Caco-2 (cell line): Measurements from ENCODE around the gene FXYD5. TPM values are rescaled to one million over a fixed set of nuclear protein-coding genes. Genes with fewer than 3 reads are reported as not detected.

ENCODE experiments used
- BruUV-seq: library from RNA; stranded (reverse); fragments of 400-500 nt; replicated peaks from 2 replicates; lab custom pipeline; 2021; lab: Mats Ljungman, UMichigan
- CTCF ChIA-PET: fragments of 300-600 bp; sonication (Branson Sonifier 250); formaldehyde crosslinking; loops from one replicate; lab custom pipeline; 2022; ENCODE audit warnings: antibody characterized with exemption; lab: Charles Lee
- POLR2A ChIA-PET: fragments of 300-600 bp; sonication (Branson Sonifier 250); formaldehyde crosslinking; loops from one replicate; lab custom pipeline; 2022; ENCODE audit warnings: antibody characterized with exemption; lab: Charles Lee
- DNase-seq, 2 experiments: peaks; one replicate each; pipeline versions ENCODE4 v3.0.0 to v3.0.0-alpha.2; 2020 to 2022
- H3K27me3 ChIP-seq: replicated peaks from 2 replicates; pipeline ENCODE4 v1.6.0; 2011; ENCODE audit warnings: low read length; ENCODE audit not compliant: control insufficient read depth, insufficient read depth
- H3K36me3 ChIP-seq: 2 replicates; pipeline ENCODE4 v1.5.1; 2011; ENCODE audit warnings: low read length; ENCODE audit not compliant: control insufficient read depth, insufficient read depth
- H3K4me1 ChIP-seq: fragments of 250-450 bp; sonication (Bioruptor Pico); 2 replicates; pipeline ENCODE4 v1.5.1; 2020; ENCODE audit warnings: mild to moderate bottlenecking
- H3K4me3 ChIP-seq: 2 replicates; pipeline ENCODE4 v1.5.1; 2011; ENCODE audit warnings: low read depth, mild to moderate bottlenecking, control low read depth, low read length
- H3K9me3 ChIP-seq: fragments of 250-450 bp; sonication (Bioruptor Pico); 2 replicates; pipeline ENCODE4 v1.5.1; 2020; ENCODE audit warnings: mild to moderate bottlenecking, moderate library complexity
- H3K27ac Mint-ChIP-seq: one replicate; pipeline ENCODE4 v1.8.0; 2022; ENCODE audit warnings: mixed read lengths; ENCODE audit not compliant: unreplicated experiment
- H3K27me3 Mint-ChIP-seq: one replicate; pipeline ENCODE4 v1.8.0; 2022; ENCODE audit warnings: mixed read lengths; ENCODE audit not compliant: insufficient read depth, unreplicated experiment
- H3K36me3 Mint-ChIP-seq: one replicate; pipeline ENCODE4 v1.8.0; 2022; ENCODE audit warnings: mild to moderate bottlenecking, mixed read lengths; ENCODE audit not compliant: insufficient read depth, unreplicated experiment
- H3K4me1 Mint-ChIP-seq: one replicate; pipeline ENCODE4 v1.8.0; 2022; ENCODE audit warnings: low read depth, mixed read lengths; ENCODE audit not compliant: unreplicated experiment
- H3K4me3 Mint-ChIP-seq: one replicate; pipeline ENCODE4 v1.8.0; 2022; ENCODE audit warnings: mild to moderate bottlenecking, moderate library complexity, mixed read lengths; ENCODE audit not compliant: unreplicated experiment
- H3K9me3 Mint-ChIP-seq: one replicate; pipeline ENCODE4 v1.8.0; 2022; ENCODE audit warnings: mixed read lengths; ENCODE audit not compliant: unreplicated experiment
- intact Hi-C: fragments of 100-400 bp; cut with micrococcal nuclease; formaldehyde crosslinking; loops from one replicate; pipeline ENCODE4 v1.10.0; 2022; ENCODE audit not compliant: unreplicated experiment
- total RNA-seq: library from RNA; stranded (reverse); gene quantifications from 2 replicates; pipeline ENCODE4 v1.2.3, GENCODE V29; 2022
- TF ChIP-seq, protein P1 (sequence below), 2 experiments: fragments of 200-600 bp in 1 of 2; IDR thresholded peaks; 1 replicate in 1 of 2; 2 replicates in 1 of 2; pipeline versions ENCODE4 v1.5.1 to v1.8.0; 2011 to 2022; ENCODE audit warnings: antibody characterized with exemption in 1 of 2, control low read depth in 1 of 2, inconsistent platforms in 1 of 2, low read depth in 1 of 2, low read length in 1 of 2, mild to moderate bottlenecking in 1 of 2, moderate library complexity in 1 of 2; ENCODE audit not compliant: insufficient read depth in 1 of 2, severe bottlenecking in 1 of 2, unreplicated experiment in 1 of 2

The FXYD5 gene
- total RNA-seq, 1 experiment from 2014 or later: 20.4 TPM

DNA sequence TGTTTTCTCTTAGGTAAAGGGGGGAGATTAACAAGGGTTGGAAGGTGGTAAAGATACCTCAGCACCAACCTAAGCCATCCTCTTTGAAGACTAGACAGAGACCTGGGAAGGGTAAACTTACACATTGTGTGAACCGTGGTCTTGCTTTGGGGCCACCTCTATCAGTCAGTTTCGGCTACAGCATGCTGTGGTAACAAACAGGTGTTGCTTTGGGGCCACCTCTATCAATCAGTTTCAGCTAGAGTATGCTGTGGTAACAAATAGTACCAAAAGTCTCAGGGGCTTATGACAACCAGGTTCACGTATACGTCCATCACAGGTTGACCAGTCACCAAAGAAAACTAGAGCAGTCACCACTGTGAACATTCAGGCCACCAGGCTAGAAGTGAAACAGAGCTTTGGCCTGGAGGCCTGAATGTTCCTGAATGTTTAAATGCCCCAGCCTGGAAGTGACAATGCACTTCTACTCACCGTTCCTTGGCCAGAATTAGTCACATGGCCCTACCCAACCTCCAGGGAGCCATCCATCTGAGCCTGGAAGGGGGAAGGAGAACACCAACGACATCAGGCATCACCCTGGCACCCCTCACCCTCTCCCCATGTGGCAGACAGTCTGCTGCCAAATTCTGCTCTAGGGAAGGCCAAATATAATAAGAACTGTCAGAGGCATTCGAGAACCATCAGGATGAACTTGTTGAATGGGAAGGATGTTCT, 7.6 kb upstream of the FXYD5 start:
- Histone ChIP-seq H3K36me3 (no peaks in the 10 kb centered on the region), H3K4me3 (no peak overlapping the region), H3K27me3 (no peaks in the 10 kb centered on the region; the same call in 1 of the 2 replicates), H3K4me1 (0 out of 2 replicates have a peak, but pooled peaks cover 7% of the 10 kb centered on the region), H3K9me3 (no peaks in the 10 kb centered on the region)
- Mint-ChIP-seq H3K4me1 (no peaks in the 10 kb centered on the region), H3K4me3 (no peak overlapping the region), H3K27ac (no peak overlapping the region), H3K27me3 (peaks cover 11% of the 10 kb centered on the region), H3K36me3 (no peaks in the 10 kb centered on the region), H3K9me3 (no peaks in the 10 kb centered on the region)
- TF ChIP-seq, protein P1, sequence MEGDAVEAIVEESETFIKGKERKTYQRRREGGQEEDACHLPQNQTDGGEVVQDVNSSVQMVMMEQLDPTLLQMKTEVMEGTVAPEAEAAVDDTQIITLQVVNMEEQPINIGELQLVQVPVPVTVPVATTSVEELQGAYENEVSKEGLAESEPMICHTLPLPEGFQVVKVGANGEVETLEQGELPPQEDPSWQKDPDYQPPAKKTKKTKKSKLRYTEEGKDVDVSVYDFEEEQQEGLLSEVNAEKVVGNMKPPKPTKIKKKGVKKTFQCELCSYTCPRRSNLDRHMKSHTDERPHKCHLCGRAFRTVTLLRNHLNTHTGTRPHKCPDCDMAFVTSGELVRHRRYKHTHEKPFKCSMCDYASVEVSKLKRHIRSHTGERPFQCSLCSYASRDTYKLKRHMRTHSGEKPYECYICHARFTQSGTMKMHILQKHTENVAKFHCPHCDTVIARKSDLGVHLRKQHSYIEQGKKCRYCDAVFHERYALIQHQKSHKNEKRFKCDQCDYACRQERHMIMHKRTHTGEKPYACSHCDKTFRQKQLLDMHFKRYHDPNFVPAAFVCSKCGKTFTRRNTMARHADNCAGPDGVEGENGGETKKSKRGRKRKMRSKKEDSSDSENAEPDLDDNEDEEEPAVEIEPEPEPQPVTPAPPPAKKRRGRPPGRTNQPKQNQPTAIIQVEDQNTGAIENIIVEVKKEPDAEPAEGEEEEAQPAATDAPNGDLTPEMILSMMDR (IDR thresholded peaks at IDR 0.05; ENCODE audit: insufficient read depth in 1 of 2, low read depth in 1 of 2, low read length in 1 of 2, severe bottlenecking in 1 of 2, unreplicated experiment in 1 of 2): no peak
- ChIA-PET CTCF (interaction anchor here (1.1 kb wide), 1 partner anchor 32 kb away, joined by 3 read pairs; no protein-coding TSS in a partner anchor), POLR2A (no interaction called here)
- no TSS peak for BruUV-seq
- intact Hi-C loops: no loop called here
- DNase-seq: no peak

DNA sequence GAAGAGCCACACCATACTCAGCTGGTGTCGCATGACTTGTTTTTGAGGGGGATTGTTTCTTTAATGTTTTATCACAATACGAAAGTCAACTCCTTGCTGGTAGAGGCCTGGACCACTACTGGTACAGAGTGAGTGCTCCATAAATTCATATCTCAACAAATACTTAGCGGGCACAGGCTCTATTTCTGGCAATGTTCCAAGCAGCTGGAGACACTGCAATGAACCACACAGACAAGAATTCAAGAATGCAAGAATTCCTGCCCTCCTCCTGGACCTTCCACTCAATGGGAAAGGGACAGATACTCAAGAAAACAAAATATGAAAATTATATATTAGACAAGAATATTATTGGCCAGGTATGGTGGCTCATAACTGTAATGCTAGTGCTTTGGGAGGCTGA, 5.1 kb upstream of the FXYD5 start:
- peaks cover 7% of the 10 kb centered on the region for H3K4me1 Mint-ChIP-seq
- intact Hi-C loops: no loop called here

DNA sequence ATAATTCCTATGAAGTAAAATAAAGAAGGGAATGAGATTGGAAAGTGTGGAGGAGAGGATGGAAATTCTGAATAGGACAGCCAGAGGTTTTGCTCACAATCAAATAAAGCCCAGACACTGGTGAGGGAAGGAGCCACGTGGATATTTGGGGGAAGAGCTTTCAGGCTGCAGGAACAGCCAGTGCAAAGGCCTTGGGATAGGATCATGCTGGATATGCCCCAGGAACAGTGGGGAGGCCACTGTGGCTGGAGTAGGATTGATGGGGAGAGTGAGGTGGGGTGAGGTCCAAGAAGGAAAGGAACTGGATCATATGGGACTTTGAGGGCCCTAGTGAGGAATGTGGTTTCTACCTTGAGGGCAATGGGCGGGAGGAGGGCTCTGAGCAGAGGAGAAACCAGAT, 4.1 kb upstream of the FXYD5 start:
- H3K27me3 Mint-ChIP-seq: peaks cover 17% of the 10 kb centered on the region
- Histone ChIP-seq H3K27me3 (no peaks in the 10 kb centered on the region), H3K36me3 (no peaks in the 10 kb centered on the region), H3K9me3 (no peaks in the 10 kb centered on the region), H3K4me3 (no peak overlapping the region), H3K4me1 (peaks cover 10% of the 10 kb centered on the region; the same call in 1 of the 2 replicates)
- ChIA-PET POLR2A (no interaction called here), CTCF (no interaction called here)
- no TSS peak for BruUV-seq
- H3K4me1 Mint-ChIP-seq: peaks cover 13% of the 10 kb centered on the region
- TF ChIP-seq, protein P1 (IDR thresholded peaks at IDR 0.05; ENCODE audit: insufficient read depth in 1 of 2, low read depth in 1 of 2, low read length in 1 of 2, severe bottlenecking in 1 of 2, unreplicated experiment in 1 of 2): no peak
- H3K9me3 Mint-ChIP-seq: no peaks in the 10 kb centered on the region
- no peak overlapping the region for H3K27ac Mint-ChIP-seq
- H3K4me3 Mint-ChIP-seq: no peak overlapping the region
- no peak for DNase-seq
- peaks cover 7% of the 10 kb centered on the region for H3K36me3 Mint-ChIP-seq
- intact Hi-C loops: no loop called here

More for the DNA sequence above, 5.1 kb upstream of the FXYD5 start:
- Histone ChIP-seq H3K9me3 (no peaks in the 10 kb centered on the region), H3K36me3 (no peaks in the 10 kb centered on the region), H3K4me3 (no peak overlapping the region), H3K4me1 (peaks cover 7% of the 10 kb centered on the region; the same call in 1 of the 2 replicates), H3K27me3 (no peaks in the 10 kb centered on the region)
- H3K4me3 Mint-ChIP-seq: no peak overlapping the region
- ChIA-PET POLR2A (no interaction called here), CTCF (no interaction called here)
- no peaks in the 10 kb centered on the region for H3K9me3 Mint-ChIP-seq
- TF ChIP-seq, protein P1 (IDR thresholded peaks at IDR 0.05; ENCODE audit: insufficient read depth in 1 of 2, low read depth in 1 of 2, low read length in 1 of 2, severe bottlenecking in 1 of 2, unreplicated experiment in 1 of 2): no peak
- no TSS peak for BruUV-seq
- H3K27me3 Mint-ChIP-seq: peaks cover 14% of the 10 kb centered on the region
- no peaks in the 10 kb centered on the region for H3K36me3 Mint-ChIP-seq
- H3K27ac Mint-ChIP-seq: no peak overlapping the region
- DNase-seq: no peak
